Stimulated activated CD8-positive, alpha-beta memory T cell treated with anti-CD3 and anti-CD28 coated beads, Interleukin-2, amount 100 ng/mL, for 1 hour (primary cell): ENCODE results near the gene TM6SF1.

Source experiments
- DNase-seq, 2 donors: peaks; one replicate each; pipeline ENCODE4 v3.0.0-alpha.2; 2020; ENCODE audit warnings: low read depth in 2 of 2

TM6SF1 gene

DNA sequence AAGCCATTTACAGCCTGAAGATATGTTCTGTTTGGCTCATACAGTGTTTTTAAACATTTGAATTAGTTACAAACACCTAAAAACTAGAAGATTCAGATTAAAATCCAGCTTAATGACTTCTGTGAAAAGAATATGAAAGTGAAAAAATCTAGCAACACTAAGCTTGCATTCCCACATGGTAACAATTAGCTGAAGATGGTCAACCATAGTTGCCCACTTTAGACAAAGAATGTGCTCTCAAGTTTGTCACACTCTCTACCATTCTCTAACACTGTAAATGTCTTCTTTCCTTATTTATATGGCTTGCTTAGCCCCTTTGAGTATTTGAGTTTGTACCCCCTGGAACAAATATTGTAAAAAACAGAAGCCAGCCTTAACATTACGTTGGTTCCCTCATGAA lies 67.4 kb downstream of the TM6SF1 start:
- DNase-seq: no peak

DNA sequence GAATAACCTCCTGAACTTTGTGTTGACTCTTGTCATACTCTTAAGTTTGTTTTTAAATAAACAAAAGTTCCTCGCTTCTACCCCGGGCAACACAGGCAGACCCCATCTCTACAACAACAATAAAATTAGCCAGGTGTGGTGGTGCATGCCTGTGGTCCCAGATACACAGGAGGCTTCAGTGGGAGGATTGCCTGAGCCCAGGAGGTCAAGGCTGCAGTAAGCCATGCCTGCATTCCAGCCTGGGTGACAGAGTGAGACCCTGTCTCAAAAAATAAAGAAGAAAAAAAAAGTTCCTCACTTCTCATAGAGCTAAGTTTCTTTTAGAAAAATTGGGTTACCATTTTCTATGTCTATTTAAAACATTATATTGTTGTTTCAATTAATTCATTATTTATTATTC lies 70.9 kb downstream of the TM6SF1 start:
- no peak for DNase-seq

DNA sequence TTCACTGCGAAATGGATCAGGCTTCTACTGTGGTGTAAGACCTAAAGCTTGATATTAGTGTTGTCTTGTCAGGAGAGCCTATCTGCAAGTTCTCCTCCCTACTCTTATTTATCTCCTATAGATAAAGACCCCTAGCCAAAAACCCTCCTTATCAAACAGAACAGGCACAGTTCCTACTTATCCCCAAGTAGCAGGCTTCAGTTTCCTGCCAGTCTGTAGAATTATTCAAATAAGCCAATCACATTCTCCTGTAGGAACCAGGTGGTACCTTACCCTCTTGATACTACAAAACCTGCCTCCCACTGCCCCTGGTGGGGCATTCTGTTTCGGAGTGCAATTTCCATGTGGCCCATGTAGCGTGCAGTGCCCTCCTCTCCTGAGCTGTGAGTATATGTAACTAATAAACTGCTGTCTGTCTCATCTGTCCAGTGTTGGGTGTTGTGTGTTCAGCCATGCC lies 71.5 kb downstream of the TM6SF1 start:
- DNase-seq: no peak

DNA sequence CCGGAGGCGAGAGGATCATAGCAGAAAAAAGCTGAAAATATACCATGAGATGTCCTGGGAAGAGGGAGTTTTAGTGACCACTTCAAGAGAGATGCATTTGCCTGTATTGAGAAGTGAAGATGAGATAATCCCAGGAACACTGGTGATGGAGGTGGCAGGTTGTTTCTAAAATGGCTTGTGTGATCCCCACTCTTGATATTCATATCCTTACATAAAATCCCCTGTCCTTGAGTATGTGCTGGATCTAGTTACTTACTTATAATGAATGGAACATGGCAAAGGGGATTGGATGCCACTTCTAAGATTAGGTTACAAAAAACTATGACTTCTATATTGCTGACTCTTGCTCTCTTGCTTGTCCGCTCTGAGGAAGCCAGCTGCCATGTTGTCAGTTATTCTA lies 78.1 kb downstream of the TM6SF1 start:
- no peak for DNase-seq
